Kidney epithelial cell (primary cell): ENCODE results near the gene FOXRED2. TPM values are rescaled to one million over a fixed set of nuclear protein-coding genes. Genes with fewer than 3 reads are reported as not detected.

Source experiments
- DNase-seq: peaks from one replicate; pipeline ENCODE4 v3.0.0-alpha.2; 2010; ENCODE audit warnings: low read depth
- H3K27me3 ChIP-seq: 2 replicates; pipeline ENCODE4 v1.6.0; 2011; ENCODE audit warnings: low read length; ENCODE audit not compliant: control insufficient read depth, insufficient read depth
- H3K36me3 ChIP-seq: 2 replicates; pipeline ENCODE4 v1.5.1; 2011; ENCODE audit warnings: low read length; ENCODE audit not compliant: control insufficient read depth, insufficient read depth
- H3K4me3 ChIP-seq: 2 replicates; pipeline ENCODE4 v1.5.1; 2011; ENCODE audit warnings: low read depth, mild to moderate bottlenecking, control low read depth, low read length
- total RNA-seq: library from RNA; depleted of rRNA; stranded (reverse); fragments of >200 nt; gene quantifications from 2 replicates; pipeline ENCODE4 v1.2.3, GENCODE V29; 2015
- TF ChIP-seq, protein P1 (sequence below): IDR thresholded peaks from 2 replicates; pipeline ENCODE4 v1.5.1; 2011; ENCODE audit warnings: mild to moderate bottlenecking, moderate library complexity, low read length, control low read depth, inconsistent platforms; ENCODE audit not compliant: insufficient read depth, poor library complexity, severe bottlenecking

The FOXRED2 gene
- total RNA-seq, 1 donor from 2014 or later: 16.6 TPM

DNA sequence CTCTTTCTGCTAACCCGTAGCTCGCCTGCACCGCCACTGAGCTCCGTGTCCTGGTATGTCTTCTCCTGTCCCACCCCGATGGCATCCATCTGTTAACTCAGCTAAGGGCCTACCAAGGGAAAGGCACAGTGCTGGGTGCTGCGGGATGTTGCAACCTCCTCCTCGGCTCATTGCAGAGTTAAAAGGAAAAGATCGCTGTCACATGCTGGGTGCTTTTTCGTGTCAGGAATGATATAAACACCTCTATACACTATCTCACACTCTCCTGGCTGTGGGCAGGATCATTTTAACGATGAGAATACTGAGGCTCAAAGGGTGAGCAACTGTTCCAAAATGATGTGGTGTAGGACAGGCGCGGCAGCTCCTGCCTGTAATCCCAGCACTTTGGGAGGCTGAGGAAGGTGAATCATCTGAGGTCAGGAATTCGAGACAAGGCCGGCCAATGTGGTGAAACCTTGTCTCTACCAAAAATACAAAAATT, 35.5 kb downstream of the FOXRED2 start:
- no peak for DNase-seq
- Histone ChIP-seq H3K4me3 (no peak overlapping the region), H3K36me3 (peaks cover 2% of the 10 kb centered on the region)

DNA sequence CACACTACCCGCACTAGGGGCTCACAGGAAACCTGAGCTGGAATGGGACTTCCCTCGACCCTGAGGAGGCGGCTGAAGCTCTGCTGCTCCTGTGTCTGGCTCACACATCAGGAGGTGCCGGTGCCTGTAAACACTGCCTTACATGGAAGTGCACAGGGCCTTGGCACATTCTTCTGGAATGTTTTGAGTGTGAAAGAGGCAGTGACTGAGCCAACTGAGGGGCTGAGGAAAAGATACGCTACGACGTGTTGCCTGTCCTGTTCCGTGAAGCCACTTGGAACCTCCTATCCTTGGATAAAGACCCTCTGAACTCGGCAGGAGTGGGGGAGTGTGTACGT, 35.9 kb downstream of the FOXRED2 start:
- peaks cover 1% of the 10 kb centered on the region for H3K36me3 ChIP-seq
- H3K27me3 ChIP-seq: no peaks in the 10 kb centered on the region
- H3K4me3 ChIP-seq: no peak overlapping the region
- DNase-seq: no peak
- TF ChIP-seq, protein P1, sequence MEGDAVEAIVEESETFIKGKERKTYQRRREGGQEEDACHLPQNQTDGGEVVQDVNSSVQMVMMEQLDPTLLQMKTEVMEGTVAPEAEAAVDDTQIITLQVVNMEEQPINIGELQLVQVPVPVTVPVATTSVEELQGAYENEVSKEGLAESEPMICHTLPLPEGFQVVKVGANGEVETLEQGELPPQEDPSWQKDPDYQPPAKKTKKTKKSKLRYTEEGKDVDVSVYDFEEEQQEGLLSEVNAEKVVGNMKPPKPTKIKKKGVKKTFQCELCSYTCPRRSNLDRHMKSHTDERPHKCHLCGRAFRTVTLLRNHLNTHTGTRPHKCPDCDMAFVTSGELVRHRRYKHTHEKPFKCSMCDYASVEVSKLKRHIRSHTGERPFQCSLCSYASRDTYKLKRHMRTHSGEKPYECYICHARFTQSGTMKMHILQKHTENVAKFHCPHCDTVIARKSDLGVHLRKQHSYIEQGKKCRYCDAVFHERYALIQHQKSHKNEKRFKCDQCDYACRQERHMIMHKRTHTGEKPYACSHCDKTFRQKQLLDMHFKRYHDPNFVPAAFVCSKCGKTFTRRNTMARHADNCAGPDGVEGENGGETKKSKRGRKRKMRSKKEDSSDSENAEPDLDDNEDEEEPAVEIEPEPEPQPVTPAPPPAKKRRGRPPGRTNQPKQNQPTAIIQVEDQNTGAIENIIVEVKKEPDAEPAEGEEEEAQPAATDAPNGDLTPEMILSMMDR: no peak

More for the DNA sequence above, 35.5 kb downstream of the FOXRED2 start:
- H3K27me3 ChIP-seq: no peaks in the 10 kb centered on the region
- TF ChIP-seq, protein P1: no peak

DNA sequence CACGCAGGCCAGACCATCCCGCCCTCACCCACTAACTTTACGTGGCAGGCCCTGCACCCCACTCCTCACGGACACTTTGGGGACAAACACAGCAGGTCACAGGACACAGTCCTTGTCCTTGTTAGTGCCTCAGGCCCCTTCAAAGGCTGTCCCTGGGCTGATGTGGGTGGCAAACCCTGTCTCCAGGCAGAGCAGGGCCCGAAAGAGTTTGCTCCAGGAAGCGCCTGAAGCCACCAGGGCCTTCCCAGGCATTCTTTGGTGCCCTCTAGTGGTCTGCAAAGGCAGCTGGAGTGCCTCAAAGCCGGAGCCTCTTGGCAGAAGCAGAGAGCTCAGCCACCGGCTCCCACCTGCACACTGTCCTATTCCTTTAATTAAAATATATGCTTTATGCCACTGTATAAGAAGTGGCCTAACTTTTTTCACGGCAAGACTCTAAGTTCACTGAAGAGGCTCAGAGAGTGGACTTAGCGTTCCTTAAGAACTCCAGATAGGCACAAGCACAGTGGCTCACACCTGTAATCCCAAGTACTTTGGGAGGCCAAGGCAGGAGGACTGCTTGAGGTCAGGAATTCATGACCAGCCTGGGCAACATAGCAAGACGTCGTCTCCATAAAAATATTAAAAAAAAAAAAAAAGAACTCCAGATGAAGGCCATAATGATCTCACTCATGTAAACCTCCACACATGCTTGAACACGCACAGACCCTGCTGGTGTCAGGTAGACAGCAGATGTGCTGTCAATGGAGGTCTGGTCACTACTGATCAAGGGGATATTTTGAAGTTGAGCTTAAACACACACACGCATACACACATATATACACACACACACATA, 36.5 kb downstream of the FOXRED2 start:
- DNase-seq: peak; percentile 54
- TF ChIP-seq, protein P1: peak; percentile 97
- Histone ChIP-seq H3K36me3 (peaks cover 1% of the 10 kb centered on the region), H3K27me3 (no peaks in the 10 kb centered on the region), H3K4me3 (no peak overlapping the region)

DNA sequence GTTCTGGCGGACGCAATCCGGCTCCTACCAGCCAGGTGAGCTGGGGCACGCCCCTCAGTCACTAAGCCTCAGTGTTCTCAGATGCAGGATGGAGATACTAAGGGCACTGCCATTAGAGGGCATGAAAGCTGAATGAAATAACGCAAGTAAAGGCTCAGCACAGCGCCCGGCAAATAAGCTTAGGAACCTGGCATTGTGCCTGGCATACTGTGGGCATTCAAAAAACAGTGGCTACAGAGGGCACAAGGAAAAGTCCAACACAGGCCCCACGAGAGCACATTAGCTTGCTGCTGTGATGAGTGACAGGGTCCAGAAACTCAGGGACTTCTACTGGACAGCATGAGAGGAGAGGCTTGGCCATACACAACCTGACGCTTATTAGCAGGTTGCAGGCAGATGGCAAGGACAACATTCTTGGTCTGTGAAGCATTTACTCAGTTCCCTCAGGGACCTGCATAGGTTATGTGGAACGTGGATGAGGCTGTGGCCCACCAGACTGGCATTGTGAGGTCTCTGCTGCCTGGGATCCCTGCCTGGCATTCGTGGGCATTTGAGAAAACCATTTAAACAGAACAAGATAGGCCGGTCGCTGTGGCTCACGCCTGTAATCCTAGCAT, 37.6 kb downstream of the FOXRED2 start:
- Histone ChIP-seq H3K36me3 (peaks cover 1% of the 10 kb centered on the region), H3K4me3 (no peak overlapping the region), H3K27me3 (no peaks in the 10 kb centered on the region)
- no peak for DNase-seq
- TF ChIP-seq, protein P1: no peak

GRCh38 chr22:36467946-36468345, 38.9 kb downstream of the FOXRED2 start:
- H3K36me3 ChIP-seq: no peaks in the 10 kb centered on the region
- TF ChIP-seq, protein P1: no peak
- H3K27me3 ChIP-seq: no peaks in the 10 kb centered on the region
- no peak overlapping the region for H3K4me3 ChIP-seq
- peak; percentile 88 for DNase-seq
